HG02571 (cell line): Measurements from ENCODE around the gene IRF4.

ENCODE experiments used
- ATAC-seq: cut with Tn5 transposase; IDR thresholded peaks from one replicate; pipeline ENCODE4 v1.9.1; 2021; ENCODE audit warnings: mild to moderate bottlenecking, moderate library complexity; ENCODE audit not compliant: unreplicated experiment

Gene IRF4

DNA sequence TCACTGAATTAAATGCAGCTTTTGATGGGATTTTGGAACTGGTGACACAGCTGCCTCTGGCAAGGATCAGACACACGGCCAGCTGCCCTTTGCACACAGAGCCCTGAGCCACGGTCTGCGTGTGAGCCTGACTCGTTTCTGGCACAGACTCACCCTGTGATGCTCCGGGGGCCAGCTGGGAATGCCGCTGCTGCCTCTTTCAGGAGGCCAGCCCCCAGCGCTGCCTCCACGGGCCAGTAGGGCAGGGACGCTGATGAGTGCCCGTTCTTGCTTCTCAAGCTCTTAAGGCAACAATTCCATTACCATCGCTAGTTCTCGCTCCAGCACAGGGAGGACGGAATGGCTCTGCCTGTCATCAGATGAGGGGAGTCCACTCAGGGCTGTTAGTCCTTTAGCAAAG is 61.6 kb downstream of the IRF4 start:
- ATAC-seq: no peak

DNA sequence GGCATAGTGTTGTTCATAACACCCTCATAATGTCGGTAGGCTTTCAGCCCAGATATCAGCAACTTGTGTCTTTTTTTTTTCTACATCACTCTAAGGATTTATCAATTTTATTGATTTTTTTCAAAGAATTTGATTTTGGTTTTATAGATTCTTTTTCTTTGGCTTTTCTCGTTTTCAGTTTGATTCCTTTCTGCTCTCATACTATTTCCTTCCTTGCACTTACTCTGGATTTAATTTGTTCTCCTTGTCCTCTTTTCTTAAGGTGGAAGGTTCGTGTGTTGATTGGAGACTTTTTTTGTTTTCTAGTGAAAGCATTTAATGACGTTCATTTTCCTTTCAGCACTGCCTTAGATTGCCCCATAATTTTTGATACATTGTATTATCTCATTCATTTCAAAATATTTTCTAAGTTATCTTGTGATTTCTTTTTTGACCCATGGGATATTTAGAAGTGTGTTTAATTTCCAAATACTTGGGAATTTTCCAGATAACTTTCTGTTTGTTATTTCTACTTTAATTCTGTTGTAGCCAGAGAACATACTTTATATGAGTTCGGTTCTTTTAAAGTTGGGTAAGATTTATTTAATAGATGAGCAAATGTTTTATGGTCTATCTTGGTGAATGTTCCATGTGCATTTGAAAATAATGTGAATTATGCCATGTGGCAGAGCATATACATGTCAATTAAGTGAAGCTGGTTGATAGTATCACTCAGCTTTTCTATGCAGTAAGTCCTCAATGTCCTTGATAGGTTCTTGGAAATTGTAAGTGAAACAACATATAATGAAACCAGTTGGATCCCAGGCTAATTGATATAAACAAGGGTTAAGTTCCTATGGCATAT is 62.8 kb downstream of the IRF4 start:
- no peak for ATAC-seq

DNA sequence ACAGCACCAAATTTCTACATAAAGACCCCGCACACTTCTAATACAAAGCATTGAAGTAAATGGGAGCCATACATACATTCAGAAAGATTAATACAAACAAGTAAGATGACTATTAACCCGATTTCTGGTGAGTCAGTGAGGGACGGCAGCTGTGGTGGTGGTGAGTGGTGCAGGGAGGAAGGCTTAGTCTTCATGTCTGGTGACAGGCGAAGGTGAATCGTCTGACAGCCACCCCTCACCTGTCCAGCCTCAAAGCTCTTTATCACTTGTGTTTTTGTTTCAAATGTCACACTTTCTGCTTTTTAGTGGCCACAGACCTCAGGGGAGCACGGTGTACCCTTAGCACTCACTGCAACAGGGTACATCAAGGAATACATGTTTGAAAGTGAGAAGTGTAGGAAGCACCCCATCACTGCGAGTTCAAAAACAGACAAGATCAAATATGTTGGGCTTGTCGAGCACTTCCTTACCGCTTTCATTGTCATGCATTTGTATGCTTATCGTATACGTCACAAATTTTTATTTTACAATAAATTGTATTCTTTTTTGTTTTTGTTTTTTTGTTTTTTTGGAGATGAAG is 63.5 kb downstream of the IRF4 start:
- no peak for ATAC-seq

GRCh38 chr6:455835-456234 is 64.3 kb downstream of the IRF4 start:
- no peak for ATAC-seq

- no peak for ATAC-seq
Observed at GRCh38 chr6:456358-456867, 64.9 kb downstream of the IRF4 start.

- no peak for ATAC-seq
Observed at GRCh38 chr6:456887-457286, 65.3 kb downstream of the IRF4 start.
